NT2/D1 (cell line): ENCODE measurements around the gene ZPR1.

Experiments used
- SUZ12 ChIP-seq: IDR thresholded peaks from 2 replicates; pipeline ENCODE4 v1.6.1; 2011; ENCODE audit not compliant: insufficient read length, insufficient read depth; ENCODE audit errors: extremely low read depth
- YY1 ChIP-seq: IDR thresholded peaks from 2 replicates; pipeline ENCODE4 v1.6.1; 2011; ENCODE audit not compliant: insufficient read length, insufficient read depth

DNA sequence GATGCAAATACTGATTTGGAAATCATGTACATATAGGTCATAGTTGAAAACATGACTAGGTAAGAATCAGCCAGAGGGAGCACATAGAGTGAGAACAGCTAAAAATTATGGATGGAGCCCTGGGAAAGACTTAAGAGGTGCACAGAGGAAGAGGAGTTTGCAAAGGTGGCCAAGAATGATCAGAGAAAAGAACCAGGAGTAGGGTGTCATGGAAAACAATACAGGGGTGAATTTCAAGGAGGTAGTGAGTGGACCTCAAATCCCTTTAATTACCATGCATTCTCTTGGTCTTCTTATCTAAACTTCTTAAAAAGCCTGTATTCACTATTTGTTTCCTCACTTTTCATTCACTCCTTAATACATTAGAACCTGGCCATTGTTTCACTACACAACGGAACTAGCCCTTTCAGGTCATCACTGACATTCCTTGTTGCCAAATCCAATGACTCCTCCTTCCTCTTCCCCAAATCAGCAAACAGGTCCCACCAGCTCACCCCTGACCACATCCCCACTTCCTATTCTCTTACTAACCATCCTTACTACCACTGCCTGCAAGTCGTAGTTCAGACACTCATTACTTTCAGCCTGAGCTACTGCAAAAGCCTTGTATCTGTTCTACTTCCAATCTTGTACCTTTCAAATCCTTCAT, 37.6 kb downstream of the ZPR1 start:
- TF ChIP-seq SUZ12 (no peak), YY1 (no peak)
